Neural crest cell (in vitro differentiated cells): ENCODE results near the gene EIF4G3. TPM values are rescaled to one million over a fixed set of nuclear protein-coding genes. Genes with fewer than 3 reads are reported as not detected.
"Not testable (repeated sequence)": the region's sequence is repeated elsewhere in the genome, so short reads cannot be mapped to it uniquely, and the experiment has no call there.

Source experiments
- DNase-seq: peaks from one replicate; pipeline ENCODE4 v3.0.0; 2021; ENCODE audit warnings: low read depth, mixed read lengths, low spot score
- H3K27ac Mint-ChIP-seq: one replicate; pipeline ENCODE4 v1.8.0; 2021; ENCODE audit warnings: mild to moderate bottlenecking, mixed read lengths; ENCODE audit not compliant: unreplicated experiment
- H3K27me3 Mint-ChIP-seq: 2 replicates; pipeline ENCODE4 v1.8.0; 2021; ENCODE audit warnings: low read depth, mild to moderate bottlenecking, mixed read lengths
- H3K36me3 Mint-ChIP-seq: 2 replicates; pipeline ENCODE4 v1.8.0; 2021; ENCODE audit warnings: low read depth, mild to moderate bottlenecking, mixed read lengths
- H3K4me1 Mint-ChIP-seq: 2 replicates; pipeline ENCODE4 v1.8.0; 2021; ENCODE audit warnings: mixed read lengths
- H3K4me3 Mint-ChIP-seq: one replicate; pipeline ENCODE4 v1.8.0; 2021; ENCODE audit warnings: mild to moderate bottlenecking, mixed read lengths
- H3K9me3 Mint-ChIP-seq: 2 replicates; pipeline ENCODE4 v1.8.0; 2021; ENCODE audit warnings: mixed read lengths
- total RNA-seq: library from RNA; stranded (reverse); gene quantifications from 2 replicates; pipeline ENCODE4 v1.2.1, GENCODE V29; 2021
- TF ChIP-seq, protein P1 (sequence below): fragments of 200-600 bp; sonication (generic); conservative IDR thresholded peaks from 2 replicates; pipeline ENCODE4 v1.5.0; 2021; ENCODE audit warnings: antibody characterized with exemption, mild to moderate bottlenecking

The EIF4G3 gene
- total RNA-seq, 1 donor from 2014 or later: 97.5 TPM

- Mint-ChIP-seq H3K36me3 (peaks cover 8% of the 10 kb centered on the region), H3K4me1 (peaks cover 9% of the 10 kb centered on the region), H3K4me3 (no peak overlapping the region), H3K27ac (no peak overlapping the region), H3K9me3 (no peaks in the 10 kb centered on the region), H3K27me3 (no peaks in the 10 kb centered on the region)
- no peak for DNase-seq
- TF ChIP-seq, protein P1, sequence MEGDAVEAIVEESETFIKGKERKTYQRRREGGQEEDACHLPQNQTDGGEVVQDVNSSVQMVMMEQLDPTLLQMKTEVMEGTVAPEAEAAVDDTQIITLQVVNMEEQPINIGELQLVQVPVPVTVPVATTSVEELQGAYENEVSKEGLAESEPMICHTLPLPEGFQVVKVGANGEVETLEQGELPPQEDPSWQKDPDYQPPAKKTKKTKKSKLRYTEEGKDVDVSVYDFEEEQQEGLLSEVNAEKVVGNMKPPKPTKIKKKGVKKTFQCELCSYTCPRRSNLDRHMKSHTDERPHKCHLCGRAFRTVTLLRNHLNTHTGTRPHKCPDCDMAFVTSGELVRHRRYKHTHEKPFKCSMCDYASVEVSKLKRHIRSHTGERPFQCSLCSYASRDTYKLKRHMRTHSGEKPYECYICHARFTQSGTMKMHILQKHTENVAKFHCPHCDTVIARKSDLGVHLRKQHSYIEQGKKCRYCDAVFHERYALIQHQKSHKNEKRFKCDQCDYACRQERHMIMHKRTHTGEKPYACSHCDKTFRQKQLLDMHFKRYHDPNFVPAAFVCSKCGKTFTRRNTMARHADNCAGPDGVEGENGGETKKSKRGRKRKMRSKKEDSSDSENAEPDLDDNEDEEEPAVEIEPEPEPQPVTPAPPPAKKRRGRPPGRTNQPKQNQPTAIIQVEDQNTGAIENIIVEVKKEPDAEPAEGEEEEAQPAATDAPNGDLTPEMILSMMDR: no peak
These were observed 118.5 kb downstream of the EIF4G3 start for GRCh38 chr1:21058035-21058793.

DNA sequence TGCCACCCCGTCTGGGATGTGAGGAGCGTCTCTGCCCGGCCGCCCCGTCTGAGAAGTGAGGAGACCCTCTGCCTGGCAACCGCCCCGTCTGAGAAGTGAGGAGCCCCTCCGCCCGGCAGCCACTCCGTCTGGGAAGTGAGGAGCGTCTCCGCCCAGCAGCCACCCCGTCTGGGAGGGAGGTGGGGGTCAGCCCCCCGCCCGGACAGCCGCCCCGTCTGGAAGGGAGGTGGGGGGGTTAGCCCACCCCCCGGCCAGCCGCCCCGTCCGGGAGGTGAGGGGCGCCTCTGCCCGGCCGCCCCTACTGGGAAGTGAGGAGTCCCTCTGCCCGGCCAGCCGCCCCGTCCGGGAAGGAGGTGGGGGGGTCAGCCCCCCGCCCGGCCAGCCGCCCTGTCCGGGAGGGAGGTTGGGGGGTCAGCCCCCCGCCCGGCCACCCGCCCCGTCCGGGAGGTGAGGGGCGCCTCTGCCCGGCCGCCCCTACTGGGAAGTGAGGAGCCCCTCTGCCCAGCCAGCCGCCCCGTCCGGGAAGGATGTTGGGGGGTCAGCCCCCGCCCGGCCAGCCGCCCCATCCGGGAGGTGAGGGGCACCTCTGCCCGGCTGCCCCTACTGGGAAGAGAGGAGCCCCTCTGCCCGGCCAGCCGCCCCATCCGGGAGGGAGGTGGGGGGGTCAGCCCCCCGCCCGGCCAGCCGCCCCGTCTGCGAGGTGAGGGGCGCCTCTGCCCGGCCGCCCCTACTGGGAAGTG lies 123.3 kb downstream of the EIF4G3 start:
- not testable (repeated sequence) for H3K27ac Mint-ChIP-seq, DNase-seq, H3K4me3 Mint-ChIP-seq, H3K4me1 Mint-ChIP-seq, H3K9me3 Mint-ChIP-seq, H3K27me3 Mint-ChIP-seq
- H3K36me3 Mint-ChIP-seq: peaks cover 26% of the 10 kb centered on the region

DNA sequence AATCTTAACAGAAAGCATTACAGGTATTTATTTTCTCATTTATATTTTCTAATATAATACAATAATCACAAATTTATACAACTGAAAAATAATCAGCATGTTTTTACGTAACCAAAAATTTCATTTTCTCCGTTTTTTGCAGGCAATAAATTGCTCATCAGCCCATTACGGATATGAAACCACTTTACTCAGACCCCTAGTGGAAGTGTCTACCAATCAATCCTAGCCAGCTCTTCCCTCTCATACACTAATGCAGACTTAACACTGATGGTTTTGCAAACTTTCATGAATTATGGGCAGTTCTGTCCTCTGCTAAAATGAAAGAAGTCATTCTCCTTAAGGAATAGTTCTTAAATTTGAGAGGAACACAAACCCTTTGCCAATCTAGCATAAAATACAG lies 124.7 kb downstream of the EIF4G3 start:
- Mint-ChIP-seq H3K9me3 (no peaks in the 10 kb centered on the region), H3K27me3 (no peaks in the 10 kb centered on the region), H3K4me3 (no peak overlapping the region), H3K4me1 (peaks cover 9% of the 10 kb centered on the region), H3K27ac (no peak overlapping the region), H3K36me3 (peaks cover 31% of the 10 kb centered on the region)
- no peak for DNase-seq
- TF ChIP-seq, protein P1: no peak

- Mint-ChIP-seq H3K4me1 (peaks cover 9% of the 10 kb centered on the region), H3K36me3 (peaks cover 31% of the 10 kb centered on the region), H3K4me3 (no peak overlapping the region), H3K9me3 (no peaks in the 10 kb centered on the region), H3K27ac (no peak overlapping the region), H3K27me3 (no peaks in the 10 kb centered on the region)
- TF ChIP-seq, protein P1: no peak
- DNase-seq: no peak
These were observed 125.4 kb downstream of the EIF4G3 start for GRCh38 chr1:21051177-21051825.

DNA sequence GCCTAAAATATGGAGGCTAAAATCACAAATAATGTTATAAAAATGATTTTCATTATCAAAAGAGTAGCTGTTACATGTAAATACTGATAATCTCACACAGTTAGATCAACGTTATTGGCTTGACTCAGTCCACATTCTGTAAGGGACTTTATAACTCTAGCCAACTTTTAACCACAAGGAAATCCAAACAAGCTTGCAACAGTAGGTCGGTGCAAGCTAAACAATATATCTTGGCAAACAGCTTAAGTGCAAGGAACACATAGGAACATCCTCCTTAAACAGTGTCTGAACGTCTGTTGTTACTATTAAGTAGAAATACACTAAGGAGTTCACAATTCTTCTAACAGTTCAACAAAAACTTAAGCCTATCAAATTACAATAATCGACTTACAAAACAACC lies 126.7 kb downstream of the EIF4G3 start:
- H3K4me1 Mint-ChIP-seq: peaks cover 6% of the 10 kb centered on the region
- H3K4me3 Mint-ChIP-seq: no peak overlapping the region
- H3K36me3 Mint-ChIP-seq: peaks cover 28% of the 10 kb centered on the region
- H3K27ac Mint-ChIP-seq: no peak overlapping the region
- H3K9me3 Mint-ChIP-seq: no peaks in the 10 kb centered on the region
- TF ChIP-seq, protein P1: no peak
- H3K27me3 Mint-ChIP-seq: no peaks in the 10 kb centered on the region
- no peak for DNase-seq
